DMS153 treated with DMSO at 0.1 percent for 48 hours (cell line): ENCODE measurements around the gene ZNF747.

ENCODE experiments used
- DNase-seq: peaks from one replicate; lab custom pipeline; 2025; ENCODE audit not compliant: unreplicated experiment; lab: John Stamatoyannopoulos, UW

The ZNF747 gene

DNA sequence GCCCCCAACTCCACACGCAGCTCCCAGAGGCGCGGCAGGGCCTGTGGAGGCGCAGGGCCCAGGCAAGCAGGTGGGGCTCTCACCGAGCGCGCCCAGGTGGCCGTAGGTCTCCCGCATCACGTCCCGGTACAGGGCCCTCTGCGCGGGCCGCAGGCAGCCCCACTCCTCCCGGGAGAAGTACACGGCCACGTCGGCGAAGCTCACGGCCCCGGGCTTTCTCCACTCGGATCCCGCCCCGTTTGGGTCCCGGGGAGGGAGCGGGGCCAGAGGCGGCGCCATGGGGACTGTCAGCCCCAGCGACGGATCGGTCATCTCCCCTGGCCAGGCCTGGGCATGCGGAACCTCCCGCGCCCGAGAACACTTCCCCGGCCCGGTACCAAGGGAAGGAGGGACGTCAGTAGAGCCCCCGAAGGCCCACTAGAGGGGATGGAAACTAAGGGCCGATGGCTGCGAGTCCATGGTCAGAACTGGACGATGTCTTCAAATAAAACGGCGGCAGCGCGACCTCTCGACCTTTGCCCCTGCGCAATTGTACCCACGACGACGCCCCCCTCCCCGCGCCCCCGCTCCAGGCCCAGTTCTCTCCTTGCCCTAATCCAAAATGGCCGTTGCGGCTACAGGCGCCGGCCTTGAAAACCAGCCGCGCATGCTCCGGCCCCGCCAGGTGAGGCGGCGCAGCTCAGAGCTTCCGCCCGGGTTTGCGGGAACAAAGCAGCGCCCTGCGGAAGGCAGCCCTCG, at the start of gene ZNF747:
Gene ZNF747 (minus strand): TSS at position 491 of the 738 bp plus-strand sequence. CDS start 179 bp downstream, at position 312.
- DNase-seq, result peak; percentile 66

DNA sequence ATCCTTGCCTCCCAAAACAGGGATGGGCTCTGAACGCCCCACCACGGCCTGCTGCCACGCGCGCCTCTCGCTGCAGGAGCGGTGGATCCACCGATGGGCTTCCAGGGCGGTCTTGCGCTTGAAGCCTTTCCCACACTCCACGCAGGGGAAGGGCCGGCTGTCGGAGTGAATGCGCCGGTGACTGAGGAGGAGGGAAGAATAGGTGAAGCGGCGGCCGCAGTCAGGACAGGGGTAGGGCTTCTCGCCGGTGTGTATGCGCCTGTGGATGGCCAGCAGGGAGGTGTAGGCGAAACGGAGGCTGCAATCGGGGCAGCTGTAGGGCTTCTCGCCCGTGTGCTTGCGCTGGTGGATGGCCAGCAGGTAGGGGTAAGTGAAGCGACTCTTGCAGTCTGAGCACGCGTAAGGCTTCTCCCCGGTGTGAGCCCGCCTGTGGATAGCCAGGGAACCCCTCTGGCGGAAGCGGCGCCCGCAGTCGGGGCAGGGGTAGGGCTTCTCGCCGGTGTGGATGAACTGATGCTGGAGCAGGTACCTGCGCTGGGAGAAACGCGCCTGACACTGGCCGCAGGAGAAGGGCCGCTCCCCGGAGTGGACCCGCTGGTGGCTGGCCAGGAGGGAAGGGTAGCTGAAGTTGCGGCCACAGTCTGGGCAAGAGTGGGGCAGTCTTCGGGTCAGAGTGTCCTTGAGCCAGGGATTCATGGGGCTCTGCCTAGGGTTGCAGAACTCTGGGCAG, 48.1 kb upstream of the ZNF747 start:
- no peak for DNase-seq

DNA sequence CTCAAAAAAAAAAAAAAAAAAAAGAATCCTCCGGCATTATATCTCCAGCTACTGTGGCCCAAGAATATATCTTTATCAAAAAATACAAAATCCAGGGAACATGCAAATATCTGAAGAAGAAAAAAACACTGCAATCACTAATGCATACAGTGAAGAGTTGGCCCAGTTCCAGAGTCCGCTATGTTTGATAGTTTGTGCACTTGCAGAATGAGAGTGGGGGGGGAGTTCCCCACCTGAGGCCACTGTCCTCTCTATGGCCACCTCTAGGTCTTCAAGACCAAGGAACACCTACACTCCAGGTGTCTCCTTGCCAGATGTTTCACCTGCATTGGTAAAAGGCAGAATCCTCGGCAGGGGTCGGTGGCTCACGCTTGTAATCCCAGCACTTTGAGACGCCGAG, 46.8 kb upstream of the ZNF747 start:
- no peak for DNase-seq

DNA sequence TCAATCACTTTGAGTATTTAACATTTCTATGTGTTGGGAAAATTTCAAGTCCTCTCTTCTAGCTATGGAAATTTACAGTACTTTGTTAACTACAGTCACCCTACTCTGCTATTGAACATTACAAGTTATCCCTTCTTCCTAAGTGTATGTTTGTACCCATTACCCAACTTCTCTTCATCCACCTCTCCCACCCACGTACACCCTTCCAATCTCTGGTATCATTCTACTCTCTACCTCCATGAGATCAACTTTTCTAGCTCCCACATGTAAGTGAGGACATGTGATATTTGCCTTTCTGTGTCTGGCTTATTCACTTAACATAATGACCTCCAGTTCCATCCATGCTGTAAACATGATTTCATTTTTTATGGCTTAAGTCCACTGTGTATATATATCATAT, 40.0 kb upstream of the ZNF747 start:
- no peak for DNase-seq

DNA sequence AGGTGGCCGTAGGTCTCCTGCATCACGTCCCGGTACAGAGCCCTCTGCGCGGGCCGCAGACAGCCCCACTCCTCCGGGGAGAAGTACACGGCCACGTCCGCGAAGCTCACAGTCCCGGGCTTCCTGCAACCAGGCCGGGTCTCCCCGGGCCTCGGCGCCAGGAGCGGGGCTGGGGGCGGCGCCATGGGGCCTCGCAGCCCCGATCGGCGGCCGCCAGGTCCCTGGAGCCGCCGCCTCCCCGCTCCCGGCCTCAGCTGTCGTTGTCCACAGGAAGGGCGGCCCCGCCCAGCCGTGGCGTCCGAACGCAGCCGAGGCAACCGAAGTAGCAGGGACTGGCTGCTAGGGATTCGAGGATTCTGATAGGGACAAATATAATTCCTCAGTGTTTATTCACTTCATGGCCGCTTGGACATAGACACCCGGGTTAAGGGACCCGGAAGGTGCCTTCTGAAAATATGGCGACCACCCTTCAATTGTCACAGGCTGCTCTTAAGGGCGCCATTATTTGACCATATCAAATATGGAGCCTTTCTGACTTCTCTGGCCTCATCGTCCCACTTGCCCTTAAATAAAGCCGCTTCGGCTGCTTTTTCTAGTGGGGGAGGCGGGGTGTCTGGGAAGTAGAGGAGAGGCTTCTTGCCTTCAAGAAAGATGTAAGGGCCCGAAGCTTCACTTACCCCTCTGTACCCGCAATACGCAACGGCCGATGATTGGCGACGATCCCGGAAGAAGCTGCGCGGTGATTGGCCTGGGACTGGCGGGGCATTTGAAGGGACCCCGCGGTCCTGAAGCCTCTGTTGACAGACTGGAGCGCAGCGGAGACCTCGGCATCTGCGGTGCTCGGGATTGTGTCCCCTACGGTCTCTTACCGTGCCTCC, 37.0 kb upstream of the ZNF747 start, which contains the start of gene ZNF688:
Gene ZNF688 (minus strand): TSS at position 270 of the 878 bp plus-strand sequence. CDS start 85 bp downstream, at position 185.
- DNase-seq, result peak; percentile 75

DNA sequence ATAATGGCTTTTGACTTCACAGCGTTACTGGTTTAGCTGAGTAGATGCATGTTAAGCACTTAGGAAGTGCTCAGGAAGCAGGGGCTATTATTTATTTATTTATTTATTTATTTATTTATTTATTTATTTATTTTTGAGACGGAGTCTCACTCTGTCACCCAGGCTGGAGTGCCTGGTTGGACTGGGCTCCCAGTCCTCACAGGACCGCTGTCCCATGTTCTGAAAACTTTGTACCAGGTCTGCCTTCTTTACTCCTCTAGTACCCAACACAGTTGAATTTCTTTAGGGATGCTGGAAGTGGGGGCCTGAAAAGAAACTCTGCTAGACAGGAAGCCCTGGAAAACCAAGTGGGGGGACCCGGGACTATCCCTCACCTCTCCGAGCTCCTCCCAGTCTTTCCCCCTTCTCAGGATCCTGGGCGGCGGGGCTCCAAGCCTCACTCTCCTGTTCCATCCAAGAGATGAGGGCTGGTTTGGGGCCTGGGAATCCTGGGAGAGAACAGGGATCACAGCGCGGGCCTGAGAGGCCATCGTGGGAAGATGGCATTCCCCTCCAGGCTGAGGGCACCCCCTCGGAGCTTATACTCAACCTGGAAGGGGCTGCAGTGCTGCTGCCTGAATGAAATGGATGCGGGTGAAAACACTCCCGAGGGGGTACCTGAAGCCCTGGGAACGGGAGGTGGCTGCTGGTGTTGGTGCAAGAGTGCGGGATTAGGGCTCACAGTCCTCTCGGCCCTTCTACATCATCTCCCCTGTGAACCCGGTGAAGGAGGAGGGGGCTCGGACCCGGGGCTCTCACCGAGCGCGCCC, 36.2 kb upstream of the ZNF747 start:
- no peak for DNase-seq

DNA sequence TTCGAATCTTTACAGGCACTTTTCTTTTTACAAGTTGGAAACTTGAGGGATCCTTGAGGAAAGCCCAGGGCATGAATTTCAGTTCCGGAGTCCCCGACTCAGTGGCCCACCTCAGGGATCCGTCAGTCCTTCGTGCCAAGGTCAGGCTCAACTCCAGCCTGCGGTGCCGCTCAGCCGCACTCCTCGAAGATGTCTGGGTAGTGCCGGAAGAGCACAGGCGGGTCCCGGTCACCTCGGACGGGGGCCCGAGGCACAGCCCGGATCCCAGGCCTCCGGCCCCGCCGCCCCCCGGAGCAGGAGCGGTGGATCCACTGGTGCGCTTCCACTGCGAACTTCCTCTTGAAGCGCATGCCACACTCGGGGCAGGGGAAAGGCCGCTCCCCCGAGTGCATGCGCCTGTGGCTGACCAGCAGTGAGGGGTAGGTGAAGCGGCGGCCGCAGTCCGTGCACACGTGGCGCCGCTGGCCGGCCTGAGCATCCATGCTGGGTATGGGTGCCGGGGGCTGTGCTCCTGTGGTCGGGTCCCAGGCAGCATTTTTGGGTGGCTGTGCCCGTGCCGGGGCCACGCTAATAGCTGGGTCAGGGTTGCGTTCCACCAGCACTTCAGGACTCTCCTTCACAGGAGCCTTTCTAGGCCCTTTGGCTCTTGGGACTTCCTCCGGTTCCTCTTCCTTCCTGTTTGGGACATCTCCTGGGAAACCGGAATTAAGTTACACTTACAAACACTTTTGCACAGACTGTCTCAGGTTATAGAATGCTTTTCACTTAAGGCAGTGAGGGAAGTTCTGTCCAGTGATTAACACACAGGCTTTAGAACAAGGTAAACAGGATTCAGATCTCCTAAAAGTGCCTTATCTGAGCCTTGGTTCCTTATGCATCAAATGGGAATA, 35.3 kb upstream of the ZNF747 start:
- no peak for DNase-seq

DNA sequence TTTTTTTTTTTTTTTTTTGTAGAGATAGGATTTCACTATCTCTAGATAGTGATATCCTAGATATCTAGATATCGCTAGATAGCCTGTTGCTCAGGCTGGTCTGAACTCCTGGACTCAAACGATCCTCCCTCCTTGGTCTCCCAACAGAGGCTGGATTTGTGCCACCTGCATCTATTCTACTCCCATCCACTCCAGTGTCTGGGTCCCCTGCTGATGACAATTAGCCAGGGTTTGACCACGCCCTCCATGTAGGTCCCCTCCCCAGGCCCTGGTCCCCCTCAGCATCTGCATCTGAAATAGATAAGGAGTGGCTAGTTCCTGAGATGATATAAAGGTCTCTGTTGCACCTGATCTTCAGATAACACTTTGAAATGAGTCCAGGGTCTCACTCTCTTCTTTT, 34.6 kb upstream of the ZNF747 start:
- no peak for DNase-seq

DNA sequence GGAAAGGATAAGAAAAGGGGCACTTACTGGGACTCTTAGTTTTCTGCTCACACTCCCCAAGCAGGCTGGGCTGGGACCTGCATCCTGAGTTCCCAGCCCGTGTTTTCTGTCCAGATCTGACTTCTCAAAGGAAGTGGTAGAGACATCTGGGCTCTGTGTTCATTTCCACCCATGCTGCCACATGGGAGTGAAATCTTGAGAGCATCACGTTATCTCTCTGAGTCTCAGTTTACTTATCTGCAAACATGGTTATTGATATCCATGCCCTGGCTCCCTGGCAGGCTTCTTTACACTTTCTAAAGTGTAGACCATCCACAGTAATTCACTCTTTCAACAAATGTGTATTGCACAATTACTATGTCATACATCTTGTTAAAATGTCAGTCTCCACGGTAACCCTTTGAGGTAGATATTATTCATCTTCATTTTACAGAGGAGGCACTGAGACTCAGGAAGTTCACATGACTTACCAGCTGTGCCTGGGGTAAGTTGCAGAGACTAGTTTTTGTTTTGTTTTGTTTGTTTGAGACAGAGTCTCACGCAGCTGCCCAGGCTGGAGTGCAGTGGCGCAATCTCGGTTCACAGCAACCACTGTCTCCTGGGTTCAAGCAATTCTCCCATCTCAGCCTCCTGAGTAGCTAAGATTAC, 33.5 kb upstream of the ZNF747 start:
- DNase-seq, result no peak

DNA sequence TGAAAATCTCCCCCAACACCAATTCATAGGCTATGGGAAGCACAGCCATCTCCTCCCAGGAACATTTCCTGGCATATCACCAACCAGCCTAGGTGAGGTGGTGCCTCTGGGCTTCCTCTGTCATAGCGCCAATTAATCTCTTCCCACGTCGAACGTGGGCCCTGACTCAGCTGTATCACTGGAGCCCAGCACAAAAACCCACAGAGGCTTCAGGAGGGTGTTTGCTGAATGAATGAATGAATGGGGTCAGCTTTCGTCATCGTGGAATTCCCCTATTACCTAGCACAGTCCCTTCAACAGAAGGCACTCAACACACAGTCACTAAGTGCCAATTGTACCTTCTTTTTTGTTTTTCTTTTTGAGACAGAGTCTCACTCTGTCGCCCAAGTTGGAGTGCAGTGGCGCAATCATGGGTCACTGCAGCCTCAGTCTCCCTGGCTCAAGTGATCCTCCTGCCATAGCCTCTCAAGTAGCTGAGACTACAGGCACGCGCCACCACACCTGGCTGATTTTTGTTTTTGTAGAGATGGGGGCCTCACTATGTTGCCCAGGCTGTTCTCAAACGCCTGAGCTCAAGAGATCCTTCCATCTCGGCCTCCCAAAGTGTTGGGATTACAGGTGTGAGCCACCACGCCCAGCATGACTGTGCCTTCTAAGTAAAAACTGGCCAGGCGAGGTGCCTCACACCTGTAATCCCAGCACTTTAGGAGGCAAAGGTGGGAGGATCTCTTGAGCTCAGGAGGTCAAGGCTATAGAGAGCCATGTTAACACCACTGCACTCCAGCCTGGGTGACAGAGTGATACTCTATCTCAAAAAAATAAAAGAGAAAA, 32.7 kb upstream of the ZNF747 start:
- no peak for DNase-seq

DNA sequence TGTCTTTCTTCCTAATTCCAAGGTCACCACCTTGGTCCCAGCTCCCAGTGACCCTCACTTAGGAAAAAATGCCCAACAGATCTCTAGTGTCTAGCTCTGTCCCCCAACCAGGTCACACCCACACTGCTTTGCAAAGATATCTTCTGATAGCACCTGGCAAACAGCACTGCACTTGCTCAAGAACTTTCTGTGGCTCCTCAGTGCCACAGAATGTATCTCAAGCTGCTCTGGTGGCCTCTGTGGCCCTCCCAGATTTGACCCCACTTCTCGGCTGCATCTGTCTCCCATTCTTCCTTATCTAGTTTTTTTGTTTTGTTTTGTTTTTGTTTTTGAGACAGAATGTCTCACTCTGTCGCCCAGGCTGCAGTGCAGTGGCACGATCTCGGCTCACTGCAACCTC, 31.9 kb upstream of the ZNF747 start:
- DNase-seq, result no peak

DNA sequence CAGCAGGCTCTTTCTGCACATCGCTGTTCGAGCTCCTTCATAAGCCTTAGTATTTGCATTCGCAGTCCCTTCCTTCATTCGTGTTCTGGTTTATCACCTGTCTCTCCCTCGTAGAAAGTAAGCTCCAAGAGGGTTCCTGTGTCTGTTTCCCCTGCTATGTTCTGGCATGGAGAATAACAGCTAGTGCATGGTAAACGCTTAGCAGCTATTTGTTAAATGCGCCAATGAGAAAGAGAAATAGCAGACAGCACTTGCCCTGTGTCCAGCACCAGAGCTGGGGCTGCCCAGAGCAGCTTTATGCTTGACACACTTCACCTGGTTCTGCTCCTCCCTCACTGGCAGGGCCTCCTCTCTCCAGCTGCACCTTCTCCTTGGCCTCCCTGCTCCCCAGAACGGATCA, 31.3 kb upstream of the ZNF747 start:
- DNase-seq, result no peak

DNA sequence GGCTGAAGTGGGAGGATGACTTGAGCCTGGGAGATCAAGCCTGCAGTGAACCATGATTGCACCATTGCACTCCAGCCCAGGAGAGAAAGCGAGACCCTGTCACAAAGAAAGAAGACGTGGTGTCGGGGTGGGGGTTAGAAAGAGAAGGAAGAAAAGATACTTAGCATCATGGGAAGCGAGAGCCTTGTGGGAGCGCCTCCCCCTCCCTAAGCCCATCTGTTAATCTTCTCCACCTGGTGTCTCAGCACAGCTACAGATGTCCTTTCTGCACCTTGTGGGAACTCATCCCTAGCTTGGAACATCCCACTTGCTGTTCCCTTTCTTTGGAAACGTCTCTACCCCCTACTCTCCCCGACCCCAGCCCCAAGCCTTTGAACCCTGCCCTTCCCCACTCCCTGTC, 30.9 kb upstream of the ZNF747 start:
- DNase-seq, result no peak

DNA sequence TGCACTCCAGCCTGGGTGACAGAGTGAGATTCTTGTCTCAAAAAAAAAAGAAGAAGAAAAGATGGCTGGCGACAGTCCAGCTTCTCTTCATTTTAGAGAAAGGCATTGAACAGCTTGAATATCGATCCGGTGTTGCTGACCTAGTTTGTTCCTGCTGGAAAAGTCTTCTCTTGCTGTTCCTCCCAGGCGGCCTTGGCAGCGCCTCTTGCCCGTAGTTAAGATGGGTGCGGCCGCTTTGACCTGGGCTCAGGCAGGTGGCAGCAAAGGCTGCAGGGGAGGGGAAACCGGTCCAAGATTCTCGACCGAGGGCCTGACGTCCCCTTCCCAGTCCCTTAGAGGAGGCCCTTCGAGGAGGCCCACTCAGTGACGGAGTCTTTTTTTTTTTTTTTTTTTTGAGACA, 27.4 kb upstream of the ZNF747 start:
- no peak for DNase-seq

DNA sequence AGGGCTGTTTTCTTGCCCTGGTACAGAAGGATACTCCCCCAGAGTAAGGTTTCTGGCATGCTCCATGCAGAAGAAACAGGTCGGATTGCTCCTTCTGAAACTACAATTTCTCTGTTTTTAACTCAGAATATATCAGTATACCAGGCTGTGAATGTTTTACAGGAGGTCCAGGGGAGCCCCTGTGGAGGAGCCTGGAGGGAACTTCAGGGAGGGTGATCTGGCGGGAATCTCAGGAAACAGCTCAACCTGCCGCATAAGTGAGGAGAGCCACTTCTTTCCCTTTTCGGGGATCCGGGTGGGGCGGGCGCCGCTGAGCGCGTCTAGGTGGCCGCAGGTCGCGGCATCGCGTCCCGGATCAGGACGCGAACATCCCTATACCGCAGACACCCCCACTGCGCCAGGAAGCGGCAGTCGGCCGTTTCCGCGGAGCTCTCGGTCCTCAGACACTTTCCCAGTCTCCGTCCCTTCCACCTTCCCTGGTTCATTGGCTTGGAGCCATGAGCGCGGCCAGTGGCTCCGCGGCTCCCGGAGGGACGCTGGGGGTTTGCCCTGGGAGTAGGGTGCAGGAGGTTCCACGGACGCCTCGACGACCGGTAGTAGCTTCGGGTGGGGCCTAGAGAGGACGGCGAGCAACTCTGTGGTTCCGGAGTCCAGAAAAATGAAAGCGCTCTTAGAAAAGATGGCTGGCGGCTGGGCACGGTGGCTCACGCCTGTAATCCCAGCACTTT, 26.6 kb upstream of the ZNF747 start:
- no peak for DNase-seq

DNA sequence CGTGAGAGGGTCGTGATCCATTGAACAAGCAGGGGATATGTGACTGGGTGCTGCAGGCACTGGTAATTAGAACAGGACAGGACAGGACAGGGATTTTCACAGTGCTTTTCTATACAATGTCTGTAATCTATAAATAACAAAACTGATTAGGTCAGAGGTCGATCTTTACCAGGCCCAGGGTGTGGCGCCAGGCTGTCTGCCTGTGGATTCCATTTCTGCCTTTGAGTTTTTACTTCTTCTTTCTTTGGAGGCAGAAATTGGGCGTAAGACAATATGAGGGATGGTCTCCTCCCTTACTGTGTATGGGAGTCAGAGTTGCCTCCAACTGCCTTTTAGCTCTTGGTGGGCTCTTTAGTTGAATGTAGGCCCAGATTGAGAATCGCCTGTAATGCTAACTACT, 25.0 kb upstream of the ZNF747 start:
- DNase-seq, result no peak

DNA sequence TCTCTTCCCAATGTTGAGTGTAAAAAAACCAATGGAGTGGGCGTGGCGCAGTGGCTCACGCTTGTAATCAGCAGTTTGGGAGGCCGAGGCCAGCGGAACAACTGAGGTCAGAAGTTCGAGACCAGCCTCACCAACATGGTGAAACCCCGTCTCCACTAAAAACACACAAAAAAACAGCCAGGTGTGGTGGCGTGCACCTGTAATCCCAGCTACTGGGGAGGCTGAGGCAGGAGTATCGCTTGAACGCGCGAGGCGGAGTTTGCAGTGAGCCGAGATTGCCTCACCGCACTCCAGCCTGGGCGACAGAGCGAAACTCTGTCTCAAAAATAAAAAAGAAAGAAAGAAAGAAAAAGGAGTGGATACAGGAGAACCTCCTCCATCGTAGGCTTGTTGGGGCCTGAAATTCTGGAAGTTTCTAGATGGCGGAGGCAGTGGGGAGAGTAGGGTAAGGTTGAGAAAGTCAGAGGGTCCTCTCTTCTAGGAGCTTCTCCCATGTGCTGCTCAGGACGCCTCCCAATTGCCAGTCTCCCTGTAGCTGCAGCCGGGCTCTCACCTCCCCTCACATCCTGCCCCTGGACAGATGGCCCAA, 24.2 kb upstream of the ZNF747 start:
- no peak for DNase-seq
